PC-9 (cell line): ENCODE measurements around the gene WNK3. TPM values are rescaled to one million over a fixed set of nuclear protein-coding genes. Genes with fewer than 3 reads are reported as not detected.

Source experiments
- BruUV-seq: library from RNA; stranded (reverse); fragments of 400-500 nt; replicated peaks from 2 replicates; lab custom pipeline; 2021; lab: Mats Ljungman, UMichigan
- CTCF ChIA-PET: fragments of 300-600 bp; sonication (Branson Sonifier 250); formaldehyde crosslinking; loops from one replicate; lab custom pipeline; 2022; ENCODE audit warnings: antibody characterized with exemption; lab: Charles Lee
- POLR2A ChIA-PET: fragments of 300-600 bp; sonication (Branson Sonifier 250); formaldehyde crosslinking; loops from one replicate; lab custom pipeline; 2022; ENCODE audit warnings: antibody characterized with exemption; ENCODE audit not compliant: unreplicated experiment; lab: Charles Lee
- DNase-seq, 2 experiments: peaks; one replicate each; pipeline versions ENCODE4 v3.0.0 to v3.0.0-alpha.2; 2015 to 2022; ENCODE audit warnings: mixed read lengths in 1 of 2
- H2AFZ ChIP-seq: fragments of 200-600 bp; sonication (generic); 2 replicates; pipeline ENCODE4 v1.8.1; 2017; ENCODE audit warnings: antibody characterized with exemption
- H3F3A ChIP-seq: fragments of 200-600 bp; sonication (generic); 2 replicates; pipeline ENCODE4 v1.8.1; 2017; ENCODE audit warnings: antibody characterized with exemption, mild to moderate bottlenecking, low read depth; ENCODE audit not compliant: insufficient read depth
- H3K27ac ChIP-seq: fragments of 200-600 bp; sonication (generic); 2 replicates; pipeline ENCODE4 v1.6.1; 2016; ENCODE audit warnings: mixed run types
- H3K27me3 ChIP-seq: fragments of 200-600 bp; sonication (generic); 2 replicates; pipeline ENCODE4 v1.6.1; 2016; ENCODE audit warnings: low read depth, mixed run types; ENCODE audit not compliant: insufficient read depth
- H3K36me3 ChIP-seq: fragments of 200-600 bp; sonication (generic); 2 replicates; pipeline ENCODE4 v1.6.1; 2016; ENCODE audit warnings: low read depth, mixed run types
- H3K4me1 ChIP-seq: fragments of 200-600 bp; sonication (generic); replicated peaks from 2 replicates; pipeline ENCODE4 v1.6.1; 2016; ENCODE audit warnings: mixed run types; ENCODE audit not compliant: insufficient read depth
- H3K4me2 ChIP-seq: fragments of 200-600 bp; sonication (generic); 2 replicates; pipeline ENCODE4 v1.6.1; 2017; ENCODE audit warnings: mixed run types
- H3K4me3 ChIP-seq: fragments of 200-600 bp; sonication (generic); 2 replicates; pipeline ENCODE4 v1.6.1; 2016; ENCODE audit warnings: mixed run types
- H3K79me2 ChIP-seq: fragments of 200-600 bp; sonication (generic); 2 replicates; pipeline ENCODE4 v1.6.1; 2017; ENCODE audit warnings: low read depth, mixed run types
- H3K9me2 ChIP-seq: fragments of 200-600 bp; sonication (generic); 2 replicates; pipeline ENCODE4 v1.8.1; 2017; ENCODE audit warnings: mild to moderate bottlenecking; ENCODE audit not compliant: insufficient read depth
- H3K9me3 ChIP-seq: fragments of 200-600 bp; sonication (generic); 2 replicates; pipeline ENCODE4 v1.8.1; 2016; ENCODE audit warnings: low read depth; ENCODE audit not compliant: insufficient read depth
- H4K20me1 ChIP-seq: fragments of 200-600 bp; sonication (generic); 2 replicates; pipeline ENCODE4 v1.8.1; 2017; ENCODE audit not compliant: insufficient read depth
- CTCF ChIP-seq: fragments of 200-600 bp; sonication (generic); conservative IDR thresholded peaks from 2 replicates; pipeline ENCODE4 v1.6.1; 2017; ENCODE audit warnings: mixed run types, antibody characterized with exemption, mild to moderate bottlenecking, moderate library complexity
- EZH2 ChIP-seq: fragments of 200-600 bp; sonication (generic); IDR thresholded peaks from 2 replicates; pipeline ENCODE4 v1.8.0; 2017; ENCODE audit warnings: antibody characterized with exemption, low read depth
- intact Hi-C: fragments of 100-400 bp; cut with micrococcal nuclease; formaldehyde crosslinking; loops from one replicate; pipeline ENCODE4 v1.10.0; 2022; ENCODE audit not compliant: unreplicated experiment
- total RNA-seq: library from RNA; stranded (reverse); gene quantifications from 2 replicates; pipeline ENCODE4 v1.2.3, GENCODE V29; 2021

Gene WNK3
- total RNA-seq, 1 experiment from 2014 or later, result not detected

- no peaks in the 10 kb centered on the region for H3K79me2 ChIP-seq
- CTCF ChIA-PET, result interaction anchor here (0.6 kb wide), 1 partner anchor 539 kb away, joined by 4 read pairs; no protein-coding TSS in a partner anchor
- no peaks in the 10 kb centered on the region for H3K9me3 ChIP-seq
- POLR2A ChIA-PET, result interaction anchor here (0.6 kb wide), 1 partner anchor 269 kb away, joined by 3 read pairs; no protein-coding TSS in a partner anchor
- no peaks in the 10 kb centered on the region for H4K20me1 ChIP-seq
- no peaks in the 10 kb centered on the region for H3K36me3 ChIP-seq
- H3K4me3 ChIP-seq, result no peak overlapping the region
- no peak overlapping the region for H3K27ac ChIP-seq
- no peaks in the 10 kb centered on the region for H3K4me1 ChIP-seq
- BruUV-seq, result no TSS peak
- no peak overlapping the region for H3K4me2 ChIP-seq
- TF ChIP-seq CTCF (peak; percentile 58; the same call in 1 of the 2 replicates), EZH2 (no peak)
- no peaks in the 10 kb centered on the region for H3F3A ChIP-seq
- intact Hi-C loops, result loop anchor here (10.0 kb wide), 1 partner anchor 536 kb away; no protein-coding TSS in a partner anchor
- peak in 1 of 2 experiments; percentile 50 for DNase-seq
- no peaks in the 10 kb centered on the region for H3K9me2 ChIP-seq
- no peaks in the 10 kb centered on the region; the same call in 1 of the 2 replicates for H3K27me3 ChIP-seq
- no peak overlapping the region for H2AFZ ChIP-seq
Observed at GRCh38 chrX:54248309-54248708, 109.5 kb downstream of the WNK3 start.

GRCh38 chrX:54246866-54247265 is 111.0 kb downstream of the WNK3 start:
- Histone ChIP-seq H3K79me2 (no peaks in the 10 kb centered on the region), H3K4me2 (no peak overlapping the region), H3K27me3 (no peaks in the 10 kb centered on the region; the same call in 1 of the 2 replicates), H2AFZ (no peak overlapping the region), H3F3A (no peaks in the 10 kb centered on the region), H3K27ac (no peak overlapping the region), H3K9me2 (no peaks in the 10 kb centered on the region), H3K9me3 (no peaks in the 10 kb centered on the region), H3K4me3 (no peak overlapping the region), H3K36me3 (no peaks in the 10 kb centered on the region), H4K20me1 (no peaks in the 10 kb centered on the region), H3K4me1 (no peaks in the 10 kb centered on the region)
- ChIA-PET CTCF (no interaction called here), POLR2A (no interaction called here)
- intact Hi-C loops, result loop anchor here (10.0 kb wide), 1 partner anchor 538 kb away; no protein-coding TSS in a partner anchor
- no peak for DNase-seq
- TF ChIP-seq CTCF (no peak), EZH2 (no peak)
- no TSS peak for BruUV-seq

- H3K36me3 ChIP-seq, result no peaks in the 10 kb centered on the region
- no peaks in the 10 kb centered on the region for H3K79me2 ChIP-seq
- H2AFZ ChIP-seq, result no peak overlapping the region
- no peak for TF ChIP-seq CTCF
- TF ChIP-seq EZH2, result no peak
- H3K27ac ChIP-seq, result no peak overlapping the region
- BruUV-seq, result no TSS peak
- DNase-seq, result no peak
- H3F3A ChIP-seq, result no peaks in the 10 kb centered on the region
- POLR2A ChIA-PET, result interaction anchor here (0.6 kb wide), 1 partner anchor 592 kb away, joined by 3 read pairs; no protein-coding TSS in a partner anchor
- no peak overlapping the region for H3K4me2 ChIP-seq
- no peaks in the 10 kb centered on the region for H4K20me1 ChIP-seq
- CTCF ChIA-PET, result no interaction called here
- no peaks in the 10 kb centered on the region for H3K9me2 ChIP-seq
- no peaks in the 10 kb centered on the region for H3K4me1 ChIP-seq
- no peaks in the 10 kb centered on the region for H3K27me3 ChIP-seq
- intact Hi-C loops, result no loop called here
- H3K4me3 ChIP-seq, result no peak overlapping the region
- no peaks in the 10 kb centered on the region for H3K9me3 ChIP-seq
Observed at GRCh38 chrX:54238588-54238987, 119.3 kb downstream of the WNK3 start.
